Activated T-helper 17 cell treated with anti-CD3 and anti-CD28 coated beads, Interleukin-2, amount 50 U/mL, for 72 hours (primary cell): ENCODE measurements around the gene CDH22. TPM values are rescaled to one million over a fixed set of nuclear protein-coding genes. Genes with fewer than 3 reads are reported as not detected.

Source experiments
- ATAC-seq: fragments of 150-1000 bp; cut with Tn5 transposase; replicated peaks from 2 replicates; pipeline ENCODE4 v1.10.0; 2021; ENCODE audit warnings: mild to moderate bottlenecking, moderate library complexity
- H3K27ac Mint-ChIP-seq: one replicate; pipeline ENCODE4 v1.8.0; 2022; ENCODE audit warnings: mixed read lengths
- H3K27me3 Mint-ChIP-seq: one replicate; pipeline ENCODE4 v1.8.0; 2022; ENCODE audit warnings: mixed read lengths
- H3K36me3 Mint-ChIP-seq: one replicate; pipeline ENCODE4 v1.8.0; 2022; ENCODE audit warnings: low read depth, mild to moderate bottlenecking, mixed read lengths
- H3K4me1 Mint-ChIP-seq: one replicate; pipeline ENCODE4 v1.8.0; 2022; ENCODE audit warnings: mixed read lengths
- H3K4me3 Mint-ChIP-seq: one replicate; pipeline ENCODE4 v1.8.0; 2022; ENCODE audit warnings: mild to moderate bottlenecking, mixed read lengths
- H3K9me3 Mint-ChIP-seq: one replicate; pipeline ENCODE4 v1.8.0; 2022; ENCODE audit warnings: mixed read lengths
- total RNA-seq, 2 donors: library from RNA; stranded (reverse); gene quantifications; one replicate each; pipeline ENCODE4 v1.2.3, GENCODE V29; 2022

Gene CDH22
- total RNA-seq, 2 donors from 2014 or later, result not detected

- Mint-ChIP-seq H3K27ac (no peak overlapping the region), H3K4me3 (no peak overlapping the region), H3K36me3 (peaks cover 49% of the 10 kb centered on the region), H3K27me3 (no peaks in the 10 kb centered on the region), H3K9me3 (no peaks in the 10 kb centered on the region), H3K4me1 (peaks cover 12% of the 10 kb centered on the region)
- ATAC-seq, result no peak
Measured at GRCh38 chr20:46349742-46350056, 41.4 kb upstream of the CDH22 start.

- H3K4me3 Mint-ChIP-seq, result no peak overlapping the region
- no peak overlapping the region for H3K27ac Mint-ChIP-seq
- no peaks in the 10 kb centered on the region for H3K27me3 Mint-ChIP-seq
- H3K36me3 Mint-ChIP-seq, result peaks cover 44% of the 10 kb centered on the region
- peaks cover 12% of the 10 kb centered on the region for H3K4me1 Mint-ChIP-seq
- no peaks in the 10 kb centered on the region for H3K9me3 Mint-ChIP-seq
- peak; percentile 52 for ATAC-seq
Measured at GRCh38 chr20:46349035-46349741, 40.9 kb upstream of the CDH22 start.

GRCh38 chr20:46347841-46348803 lies 39.8 kb upstream of the CDH22 start:
- Mint-ChIP-seq H3K4me1 (peaks cover 14% of the 10 kb centered on the region), H3K9me3 (no peaks in the 10 kb centered on the region), H3K36me3 (peaks cover 33% of the 10 kb centered on the region), H3K27me3 (no peaks in the 10 kb centered on the region), H3K4me3 (no peak overlapping the region), H3K27ac (no peak overlapping the region)
- ATAC-seq, result no peak

GRCh38 chr20:46346770-46347169 lies 38.5 kb upstream of the CDH22 start:
- peaks cover 25% of the 10 kb centered on the region for H3K36me3 Mint-ChIP-seq
- no peak overlapping the region for H3K27ac Mint-ChIP-seq
- H3K4me3 Mint-ChIP-seq, result no peak overlapping the region
- no peak for ATAC-seq
- H3K4me1 Mint-ChIP-seq, result peaks cover 19% of the 10 kb centered on the region
- H3K9me3 Mint-ChIP-seq, result no peaks in the 10 kb centered on the region
- H3K27me3 Mint-ChIP-seq, result no peaks in the 10 kb centered on the region

GRCh38 chr20:46344488-46345162 lies 36.3 kb upstream of the CDH22 start:
- peaks cover 10% of the 10 kb centered on the region for H3K4me1 Mint-ChIP-seq
- H3K4me3 Mint-ChIP-seq, result no peak overlapping the region
- H3K27ac Mint-ChIP-seq, result no peak overlapping the region
- H3K36me3 Mint-ChIP-seq, result peaks cover 11% of the 10 kb centered on the region
- no peaks in the 10 kb centered on the region for H3K9me3 Mint-ChIP-seq
- no peak for ATAC-seq
- no peaks in the 10 kb centered on the region for H3K27me3 Mint-ChIP-seq

- no peak for ATAC-seq
- Mint-ChIP-seq H3K9me3 (no peaks in the 10 kb centered on the region), H3K4me1 (peaks cover 7% of the 10 kb centered on the region), H3K27me3 (peaks cover 2% of the 10 kb centered on the region), H3K36me3 (peaks cover 11% of the 10 kb centered on the region), H3K27ac (no peak overlapping the region), H3K4me3 (peak overlapping the region; percentile 65)
Measured at GRCh38 chr20:46343975-46344357, 35.7 kb upstream of the CDH22 start.

- Mint-ChIP-seq H3K27me3 (peaks cover 5% of the 10 kb centered on the region), H3K36me3 (peaks cover 11% of the 10 kb centered on the region), H3K9me3 (no peaks in the 10 kb centered on the region), H3K4me3 (peak overlapping the region; percentile 65), H3K27ac (peak overlapping the region; percentile 83), H3K4me1 (peaks cover 7% of the 10 kb centered on the region)
- peak; percentile 19 for ATAC-seq
Measured at GRCh38 chr20:46343348-46343974, 35.2 kb upstream of the CDH22 start.

GRCh38 chr20:46342451-46343347 lies 34.4 kb upstream of the CDH22 start:
- ATAC-seq, result peak; percentile 45
- peaks cover 7% of the 10 kb centered on the region for H3K4me1 Mint-ChIP-seq
- peaks cover 11% of the 10 kb centered on the region for H3K36me3 Mint-ChIP-seq
- H3K27me3 Mint-ChIP-seq, result peaks cover 5% of the 10 kb centered on the region
- H3K9me3 Mint-ChIP-seq, result no peaks in the 10 kb centered on the region
- H3K4me3 Mint-ChIP-seq, result peak overlapping the region; percentile 65
- peak overlapping the region; percentile 83 for H3K27ac Mint-ChIP-seq

GRCh38 chr20:46342010-46342378 lies 33.7 kb upstream of the CDH22 start:
- H3K4me1 Mint-ChIP-seq, result peaks cover 7% of the 10 kb centered on the region
- no peak overlapping the region for H3K4me3 Mint-ChIP-seq
- H3K27ac Mint-ChIP-seq, result no peak overlapping the region
- H3K27me3 Mint-ChIP-seq, result peaks cover 5% of the 10 kb centered on the region
- ATAC-seq, result no peak
- peaks cover 10% of the 10 kb centered on the region for H3K36me3 Mint-ChIP-seq
- H3K9me3 Mint-ChIP-seq, result no peaks in the 10 kb centered on the region

- Mint-ChIP-seq H3K4me3 (no peak overlapping the region), H3K4me1 (peaks cover 7% of the 10 kb centered on the region), H3K36me3 (peaks cover 5% of the 10 kb centered on the region), H3K27ac (no peak overlapping the region), H3K27me3 (peaks cover 5% of the 10 kb centered on the region), H3K9me3 (no peaks in the 10 kb centered on the region)
- ATAC-seq, result no peak
Measured at GRCh38 chr20:46341074-46342009, 33.0 kb upstream of the CDH22 start.

- peaks cover 7% of the 10 kb centered on the region for H3K4me1 Mint-ChIP-seq
- H3K27ac Mint-ChIP-seq, result no peak overlapping the region
- ATAC-seq, result no peak
- H3K4me3 Mint-ChIP-seq, result no peak overlapping the region
- H3K36me3 Mint-ChIP-seq, result no peaks in the 10 kb centered on the region
- H3K9me3 Mint-ChIP-seq, result no peaks in the 10 kb centered on the region
- peaks cover 11% of the 10 kb centered on the region for H3K27me3 Mint-ChIP-seq
Measured at GRCh38 chr20:46339037-46339436, 30.7 kb upstream of the CDH22 start.

- no peak overlapping the region for H3K4me3 Mint-ChIP-seq
- no peak for ATAC-seq
- H3K9me3 Mint-ChIP-seq, result no peaks in the 10 kb centered on the region
- no peaks in the 10 kb centered on the region for H3K4me1 Mint-ChIP-seq
- H3K27ac Mint-ChIP-seq, result no peak overlapping the region
- no peaks in the 10 kb centered on the region for H3K36me3 Mint-ChIP-seq
- H3K27me3 Mint-ChIP-seq, result peaks cover 11% of the 10 kb centered on the region
Measured at GRCh38 chr20:46336735-46337134, 28.4 kb upstream of the CDH22 start.
